H9 (cell line): ENCODE results near the gene COL17A1. TPM values are rescaled to one million over a fixed set of nuclear protein-coding genes. Genes with fewer than 3 reads are reported as not detected.

Experiments used
- DNase-seq: peaks from one replicate; pipeline ENCODE4 v3.0.0-alpha.2; 2017
- H2AFZ ChIP-seq: one replicate; pipeline ENCODE4 v1.6.1; 2013; ENCODE audit warnings: mild to moderate bottlenecking, low read length, control low read depth, moderate library complexity
- H2AK5ac ChIP-seq: 2 replicates; pipeline ENCODE4 v1.6.1; 2013; ENCODE audit warnings: low read length, control low read depth, mixed read lengths; ENCODE audit not compliant: insufficient read length
- H2BK120ac ChIP-seq: one replicate; pipeline ENCODE4 v1.6.1; 2013; ENCODE audit warnings: low read depth, mild to moderate bottlenecking, low read length, control low read depth, inconsistent platforms; ENCODE audit not compliant: poor library complexity, severe bottlenecking
- H2BK12ac ChIP-seq: 2 replicates; pipeline ENCODE4 v1.6.1; 2013; ENCODE audit warnings: low read length, control low read depth, mixed read lengths, low read depth; ENCODE audit not compliant: insufficient read length
- H2BK15ac ChIP-seq: 2 replicates; pipeline ENCODE4 v1.6.1; 2013; ENCODE audit warnings: low read depth, low read length, control low read depth
- H2BK20ac ChIP-seq: one replicate; pipeline ENCODE4 v1.6.1; 2013; ENCODE audit warnings: low read depth, mild to moderate bottlenecking, low read length, control low read depth, inconsistent platforms; ENCODE audit not compliant: poor library complexity, severe bottlenecking
- H2BK5ac ChIP-seq: 2 replicates; pipeline ENCODE4 v1.6.1; 2013; ENCODE audit warnings: low read length, control low read depth, mixed read lengths; ENCODE audit not compliant: insufficient read length
- H3K14ac ChIP-seq: 2 replicates; pipeline ENCODE4 v1.6.1; 2013; ENCODE audit warnings: low read length, control low read depth; ENCODE audit not compliant: insufficient read depth
- H3K18ac ChIP-seq: 2 replicates; pipeline ENCODE4 v1.6.1; 2013; ENCODE audit warnings: low read depth, mild to moderate bottlenecking, mixed read lengths, low read length, control low read depth; ENCODE audit not compliant: insufficient read length
- H3K23ac ChIP-seq: 2 replicates; pipeline ENCODE4 v1.6.1; 2013; ENCODE audit warnings: low read length, control low read depth, mixed read lengths, low read depth; ENCODE audit not compliant: insufficient read length
- H3K23me2 ChIP-seq: 2 replicates; pipeline ENCODE4 v1.6.1; 2013; ENCODE audit warnings: low read depth, mild to moderate bottlenecking, mixed read lengths, low read length, control low read depth; ENCODE audit not compliant: insufficient read length, poor library complexity, severe bottlenecking
- H3K27ac ChIP-seq: 2 replicates; pipeline ENCODE4 v1.5.1; 2013; ENCODE audit warnings: low read length, control low read depth, mixed read lengths, low read depth; ENCODE audit not compliant: insufficient read length
- H3K27me3 ChIP-seq: 2 replicates; pipeline ENCODE4 v1.6.1; 2013; ENCODE audit warnings: low read length, control low read depth, inconsistent platforms; ENCODE audit not compliant: insufficient read depth
- H3K4ac ChIP-seq: 2 replicates; pipeline ENCODE4 v1.6.1; 2013; ENCODE audit warnings: low read depth, mild to moderate bottlenecking, control low read depth, inconsistent platforms, low read length, moderate library complexity
- H3K4me1 ChIP-seq: 2 replicates; pipeline ENCODE4 v1.6.1; 2013; ENCODE audit warnings: low read length, control low read depth, inconsistent platforms; ENCODE audit not compliant: insufficient read depth
- H3K4me2 ChIP-seq: 2 replicates; pipeline ENCODE4 v1.6.1; 2013; ENCODE audit warnings: low read length, control low read depth, mixed read lengths; ENCODE audit not compliant: insufficient read length, insufficient read depth
- H3K56ac ChIP-seq: 2 replicates; pipeline ENCODE4 v1.6.1; 2013; ENCODE audit warnings: low read depth, mild to moderate bottlenecking, mixed read lengths, low read length, control low read depth; ENCODE audit not compliant: insufficient read length
- H3K79me1 ChIP-seq: 2 replicates; pipeline ENCODE4 v1.6.1; 2013; ENCODE audit warnings: low read depth, mild to moderate bottlenecking, moderate library complexity, low read length, control low read depth, inconsistent platforms; ENCODE audit not compliant: insufficient read depth, poor library complexity, severe bottlenecking
- H3K79me2 ChIP-seq: 2 replicates; pipeline ENCODE4 v1.6.1; 2013; ENCODE audit warnings: low read length, control low read depth, inconsistent platforms; ENCODE audit not compliant: insufficient read depth
- H3K9ac ChIP-seq: 2 replicates; pipeline ENCODE4 v1.6.1; 2013; ENCODE audit warnings: low read length, control low read depth, mixed read lengths; ENCODE audit not compliant: insufficient read length; ENCODE audit errors: extremely low read depth
- H3K9me3 ChIP-seq: one replicate; pipeline ENCODE4 v1.6.1; 2013; ENCODE audit warnings: low read depth, low read length, inconsistent platforms; ENCODE audit not compliant: control insufficient read depth
- H3T11ph ChIP-seq: one replicate; pipeline ENCODE4 v1.6.1; 2013; ENCODE audit warnings: mild to moderate bottlenecking, low read length, control low read depth, inconsistent platforms
- H4K20me1 ChIP-seq: one replicate; pipeline ENCODE4 v1.6.1; 2013; ENCODE audit not compliant: control insufficient read depth, insufficient read length, insufficient read depth
- H4K5ac ChIP-seq: 2 replicates; pipeline ENCODE4 v1.6.1; 2013; ENCODE audit warnings: low read depth, mild to moderate bottlenecking, mixed read lengths, low read length, control low read depth; ENCODE audit not compliant: insufficient read length
- H4K8ac ChIP-seq: replicated peaks from 2 replicates; pipeline ENCODE4 v1.6.1; 2013; ENCODE audit warnings: low read length, control low read depth, mixed read lengths, low read depth; ENCODE audit not compliant: insufficient read length
- H4K91ac ChIP-seq: 2 replicates; pipeline ENCODE4 v1.6.1; 2013; ENCODE audit warnings: low read depth, mild to moderate bottlenecking, moderate library complexity, mixed read lengths, low read length, control low read depth; ENCODE audit not compliant: insufficient read length
- H3K27ac Mint-ChIP-seq, 3 experiments: 2 replicates in 2 of 3; 3 replicates in 1 of 3; pipeline ENCODE4 v1.8.0; 2020 to 2021; ENCODE audit warnings: mixed read lengths in 3 of 3, mild to moderate bottlenecking in 1 of 3, moderate library complexity in 1 of 3
- H3K27me3 Mint-ChIP-seq: 2 replicates; pipeline ENCODE4 v1.8.0; 2021; ENCODE audit warnings: low read depth, mild to moderate bottlenecking, moderate library complexity, mixed read lengths
- H3K36me3 Mint-ChIP-seq, 3 experiments: 2 replicates in 2 of 3; 3 replicates in 1 of 3; pipeline ENCODE4 v1.8.0; 2020 to 2021; ENCODE audit warnings: low read depth in 3 of 3, mixed read lengths in 3 of 3; ENCODE audit not compliant: insufficient read depth in 1 of 3
- H3K4me1 Mint-ChIP-seq, 2 experiments: 2 replicates each; pipeline ENCODE4 v1.8.0; 2020; ENCODE audit warnings: mixed read lengths in 2 of 2
- H3K4me3 Mint-ChIP-seq, 2 experiments: 2 replicates in 1 of 2; 3 replicates in 1 of 2; pipeline ENCODE4 v1.8.0; 2020 to 2021; ENCODE audit warnings: mild to moderate bottlenecking in 2 of 2, mixed read lengths in 2 of 2, moderate library complexity in 1 of 2
- H3K9me3 Mint-ChIP-seq, 2 experiments: 2 replicates in 1 of 2; 3 replicates in 1 of 2; pipeline ENCODE4 v1.8.0; 2020; ENCODE audit warnings: mild to moderate bottlenecking in 2 of 2, mixed read lengths in 2 of 2, moderate library complexity in 1 of 2
- CTCF ChIP-seq: fragments of 200-600 bp; sonication (generic); conservative IDR thresholded peaks from 3 replicates; pipeline ENCODE4 v1.8.0; 2021; ENCODE audit warnings: antibody characterized with exemption, mild to moderate bottlenecking
- WGBS: extraction: QIAGEN DNeasy Blood & Tissue Kit; methylation state at CpG from one replicate; pipeline ENCODE4 v1.1.7; 2013; ENCODE audit warnings: missing lambda C conversion rate, low lambda C conversion rate, mixed read lengths; ENCODE audit not compliant: insufficient read length; ENCODE audit errors: extremely low coverage; 5-methylcytosine and 5-hydroxymethylcytosine counted together
- total RNA-seq: library from RNA; stranded (reverse); gene quantifications from 2 replicates; pipeline ENCODE4 v1.2.1, GENCODE V29; 2021

The COL17A1 gene
- total RNA-seq, 1 experiment from 2014 or later, result 1.9 TPM

GRCh38 chr10:104061196-104061595 is 24.5 kb downstream of the COL17A1 start:
- no peak overlapping the region for H4K91ac ChIP-seq
- Mint-ChIP-seq H3K9me3 (no peaks in the 10 kb centered on the region), H3K4me3 (no peak overlapping the region), H3K27me3 (peaks cover 2% of the 10 kb centered on the region; the same call in 1 of the 2 replicates), H3K27ac (no peak overlapping the region), H3K4me1 (peaks cover 46 to 57% of the 10 kb centered on the region in 2 experiments), H3K36me3 (peaks cover 0 to 4% (median 0%) of the 10 kb centered on the region in 3 experiments; a peak in 1 of 7 replicates)
- H3T11ph ChIP-seq, result no peak overlapping the region
- no peaks in the 10 kb centered on the region for H3K79me2 ChIP-seq
- no peak overlapping the region for H2BK120ac ChIP-seq
- no peak overlapping the region for H2BK20ac ChIP-seq
- H3K4me1 ChIP-seq, result peaks cover 10% of the 10 kb centered on the region; the same call in 1 of the 2 replicates
- H2BK12ac ChIP-seq, result no peak overlapping the region
- no peak for TF ChIP-seq CTCF
- no CpG with 5 or more reads among the region's 6 CpGs for WGBS
- H3K23ac ChIP-seq, result no peak overlapping the region
- no peak overlapping the region for H3K9ac ChIP-seq
- no peak overlapping the region for H3K4ac ChIP-seq
- H3K4me2 ChIP-seq, result no peak overlapping the region
- no peak overlapping the region for H3K18ac ChIP-seq
- no peak overlapping the region for H2BK15ac ChIP-seq
- H3K56ac ChIP-seq, result no peak overlapping the region
- H3K9me3 ChIP-seq, result no peaks in the 10 kb centered on the region
- no peaks in the 10 kb centered on the region for H3K27me3 ChIP-seq
- H3K79me1 ChIP-seq, result no peaks in the 10 kb centered on the region
- no peak overlapping the region for H4K5ac ChIP-seq
- no peak overlapping the region for H2AK5ac ChIP-seq
- DNase-seq, result no peak
- no peak overlapping the region for H4K8ac ChIP-seq
- no peak overlapping the region for H3K27ac ChIP-seq
- no peaks in the 10 kb centered on the region for H4K20me1 ChIP-seq
- H2BK5ac ChIP-seq, result no peak overlapping the region
- no peak overlapping the region for H2AFZ ChIP-seq
- no peak overlapping the region for H3K14ac ChIP-seq
- no peaks in the 10 kb centered on the region for H3K23me2 ChIP-seq
